Mammary epithelial cell (primary cell): Measurements from ENCODE around the gene SRGN.

ENCODE experiments used
- CTCF ChIP-seq, 2 donors: IDR thresholded peaks in 1 of 2; conservative IDR thresholded peaks in 1 of 2; 2 replicates each; pipeline ENCODE4 v1.5.1; 2011 to 2012; ENCODE audit warnings: inconsistent platforms in 2 of 2, low read length in 2 of 2, mild to moderate bottlenecking in 2 of 2, control low read depth in 1 of 2, low read depth in 1 of 2; ENCODE audit not compliant: insufficient read depth in 1 of 2; ENCODE audit errors: extremely low read depth in 1 of 2
- EZH2 ChIP-seq: IDR thresholded peaks from 2 replicates; pipeline ENCODE4 v1.6.1; 2012; ENCODE audit warnings: low read length, inconsistent platforms, borderline replicate concordance

GRCh38 chr10:69068549-69068948 is 19.4 kb upstream of the SRGN start:
- no peak for TF ChIP-seq CTCF (conservative IDR thresholded peaks at IDR 0.05 in 1 of 2, IDR thresholded peaks at IDR 0.05 in 1 of 2; ENCODE audit: extremely low read depth in 1 of 2, insufficient read depth in 1 of 2, low read depth in 1 of 2, low read length in 2 of 2)
- TF ChIP-seq EZH2, result no peak
